Measurements from ENCODE around the gene PRELID3B.
"Not testable (repeated sequence)": the region's sequence is repeated elsewhere in the genome, so short reads cannot be mapped to it uniquely, and the experiment has no call there.

The PRELID3B gene

GRCh38 chr20:59044295-59044694 lies 1.7 kb upstream of the PRELID3B start:
- TF ChIP-seq CTCF (IDR thresholded peaks at IDR 0.05; ENCODE audit: low read depth, low read length) = no peak
- in situ Hi-C loops (cut with HindIII; ENCODE audit: low sequenced_read_pairs) = no loop called here
- DNase-seq (ENCODE audit: low read depth, low spot score) = no peak
- no peak overlapping the region for H3K4me3 ChIP-seq (ENCODE audit: low read depth, low read length)

- in situ Hi-C loops (cut with HindIII; ENCODE audit: low sequenced_read_pairs) = no loop called here
- no peak for DNase-seq (ENCODE audit: low read depth, low spot score)
- TF ChIP-seq CTCF (IDR thresholded peaks at IDR 0.05; ENCODE audit: low read depth, low read length) = no peak
- H3K4me3 ChIP-seq (ENCODE audit: low read depth, low read length) = no peak overlapping the region
Measured at GRCh38 chr20:59043698-59044097, 1.1 kb upstream of the PRELID3B start.

- no peak for TF ChIP-seq CTCF (IDR thresholded peaks at IDR 0.05; ENCODE audit: low read depth, low read length)
- in situ Hi-C loops (cut with HindIII; ENCODE audit: low sequenced_read_pairs) = no loop called here
- peak; percentile 90 for DNase-seq (ENCODE audit: low read depth, low spot score)
Measured at GRCh38 chr20:59042796-59043631, 428 bp upstream of the PRELID3B start.

GRCh38 chr20:59041487-59041886 lies 1.1 kb downstream of the PRELID3B start:
- H3K4me3 ChIP-seq (ENCODE audit: low read depth, low read length) = peak overlapping the region; percentile 71
- DNase-seq (ENCODE audit: low read depth, low spot score); in situ Hi-C loops (cut with HindIII; ENCODE audit: low sequenced_read_pairs): not testable (repeated sequence)

More at GRCh38 chr20:59042796-59043631, 428 bp upstream of the PRELID3B start:
- H3K4me3 ChIP-seq (ENCODE audit: low read depth, low read length) = peak overlapping the region; percentile 71

- DNase-seq (ENCODE audit: low read depth, low spot score) = no peak
- H3K4me3 ChIP-seq (ENCODE audit: low read depth, low read length) = no peak overlapping the region
- in situ Hi-C loops (cut with HindIII; ENCODE audit: low sequenced_read_pairs) = no loop called here
- no peak for TF ChIP-seq CTCF (IDR thresholded peaks at IDR 0.05; ENCODE audit: low read depth, low read length)
Measured at GRCh38 chr20:59040667-59041066, 1.9 kb downstream of the PRELID3B start.

GRCh38 chr20:59039233-59039632 lies 3.4 kb downstream of the PRELID3B start:
- no peak overlapping the region for H3K4me3 ChIP-seq (ENCODE audit: low read depth, low read length)
- no peak for DNase-seq (ENCODE audit: low read depth, low spot score)
- no peak for TF ChIP-seq CTCF (IDR thresholded peaks at IDR 0.05; ENCODE audit: low read depth, low read length)
- in situ Hi-C loops (cut with HindIII; ENCODE audit: low sequenced_read_pairs) = no loop called here

- TF ChIP-seq CTCF (IDR thresholded peaks at IDR 0.05; ENCODE audit: low read depth, low read length) = no peak
- in situ Hi-C loops (cut with HindIII; ENCODE audit: low sequenced_read_pairs) = no loop called here
- H3K4me3 ChIP-seq (ENCODE audit: low read depth, low read length) = no peak overlapping the region
- no peak for DNase-seq (ENCODE audit: low read depth, low spot score)
Measured at GRCh38 chr20:59037386-59037785, 5.2 kb downstream of the PRELID3B start.

All from astrocyte of the spinal cord (primary cell).